K562 (cell line): ENCODE data around the gene KIF19. TPM values are rescaled to one million over a fixed set of nuclear protein-coding genes. Genes with fewer than 3 reads are reported as not detected.
A peak's percentile ranks its signal among the peaks of the same experiment; 100 is the strongest.

Source experiments
- AFF1 ChIP-seq, 2 experiments: fragments of 450-650 bp; IDR thresholded peaks; 2 replicates each; pipeline ENCODE4 v1.6.1; 2018; ENCODE audit warnings: mild to moderate bottlenecking in 2 of 2, low read depth in 1 of 2; ENCODE audit not compliant: partially characterized antibody in 2 of 2
- C11orf30 ChIP-seq: fragments of 450-650 bp; IDR thresholded peaks from 2 replicates; pipeline ENCODE4 v1.6.1; 2016; ENCODE audit warnings: low read depth, mild to moderate bottlenecking
- FOXK2 ChIP-seq, 2 experiments: fragments of 450-650 bp; IDR thresholded peaks in 1 of 2; conservative IDR thresholded peaks in 1 of 2; 2 replicates each; pipeline ENCODE4 v1.6.1; 2016; ENCODE audit warnings: low read depth in 2 of 2, mild to moderate bottlenecking in 1 of 2
- L3MBTL2 ChIP-seq: fragments of 450-650 bp; IDR thresholded peaks from 2 replicates; pipeline ENCODE4 v1.6.1; 2016; ENCODE audit warnings: mild to moderate bottlenecking, moderate library complexity
- MAFG ChIP-seq: fragments of 450-650 bp; conservative IDR thresholded peaks from 2 replicates; pipeline ENCODE4 v1.6.1; 2016; ENCODE audit warnings: missing genetic modification characterization, missing compliant biosample characterization
- MEIS2 ChIP-seq: fragments of 450-650 bp; IDR thresholded peaks from 2 replicates; pipeline ENCODE4 v1.6.1; 2014; ENCODE audit warnings: mild to moderate bottlenecking; ENCODE audit not compliant: partially characterized antibody
- MLX ChIP-seq, 2 experiments: fragments of 450-650 bp in 1 of 2; sonication (generic) in 1 of 2; formaldehyde crosslinking; conservative IDR thresholded peaks; 2 replicates each; pipeline versions ENCODE4 v1.4.0 to v1.8.1; 2020 to 2022; ENCODE audit warnings: mild to moderate bottlenecking in 1 of 2, missing genetic modification reagents in 1 of 2
- RREB1 ChIP-seq: fragments of 250-450 bp; sonication (Bioruptor Pico); IDR thresholded peaks from 2 replicates; pipeline ENCODE4 v1.4.0; 2020
- SMARCC2 ChIP-seq: fragments of 450-650 bp; IDR thresholded peaks from 2 replicates; pipeline ENCODE4 v1.6.1; 2017; ENCODE audit warnings: antibody characterized with exemption, moderate library complexity, mild to moderate bottlenecking, low read depth
- ZBTB11 ChIP-seq, 3 experiments: fragments of 200-800 bp in 1 of 3; fragments of 250-450 bp in 1 of 3; fragments of 450-650 bp in 1 of 3; sonication (Bioruptor Pico) in 1 of 3; sonication (Bioruptor generic) in 1 of 3; formaldehyde crosslinking in 1 of 3; IDR thresholded peaks; 2 replicates each; pipeline versions ENCODE4 v1.6.1 to v1.8.0; 2016 to 2022; ENCODE audit warnings: mild to moderate bottlenecking in 2 of 3, missing genetic modification characterization in 2 of 3, missing compliant biosample characterization in 1 of 3, moderate library complexity in 1 of 3
- polyA plus RNA-seq, 8 experiments: library from polyadenylated mRNA; depleted of rRNA in 4 of 8; stranded (reverse) in 5 of 8; unstranded in 3 of 8; fragments of >200 nt; fragmentation: Nextera tagmentation in 2 of 8; fragmentation: Illumina TruSeq in 1 of 8; extraction: Ambion mirVana in 2 of 8; extraction: Trizol in 1 of 8; gene quantifications; 2 replicates each; pipeline versions ENCODE4 v1.2.1 to v1.2.3, GENCODE V29; 2011 to 2014; ENCODE audit warnings: inconsistent platforms in 1 of 8, missing spikeins in 1 of 8
- total RNA-seq, 7 experiments: library from RNA; depleted of rRNA in 6 of 7; stranded (reverse); fragments of >200 nt in 6 of 7; fragmentation: Illumina TruSeq in 2 of 7; extraction: Trizol in 2 of 7; gene quantifications; 2 replicates each; pipeline versions ENCODE4 v1.2.1 to v1.2.3, GENCODE V29; 2011 to 2021; ENCODE audit warnings: low replicate concordance in 1 of 7

KIF19 gene
- total and polyA plus RNA-seq, 9 of the 15 experiments (the other 6 are each of a cell fraction or from before 2014, with no cell fraction given), result 0.10 TPM; not detected in 8

- TF ChIP-seq FOXK2 (conservative IDR thresholded peaks at IDR 0.05 in 1 of 2, IDR thresholded peaks at IDR 0.05 in 1 of 2; ENCODE audit: low read depth in 2 of 2) (peak; percentile 32 to 60; a peak in 2 of 4 replicates), C11orf30 (peak; percentile 76), MAFG (peak; percentile 68), ZBTB11 (CRISPR knock-in tag; IDR thresholded peaks at IDR 0.05) (peak in 1 of 3 experiments; percentile 2; a peak in 1 of 6 replicates), SMARCC2 (peak; percentile 30; the same call in 1 of the 2 replicates), AFF1 (IDR thresholded peaks at IDR 0.05; ENCODE audit: low read depth in 1 of 2, partially characterized antibody in 2 of 2) (no peak), MLX (CRISPR knock-in tag; conservative IDR thresholded peaks at IDR 0.05) (no peak), RREB1 (CRISPR knock-in tag) (no peak), MEIS2 (peak; percentile 47), L3MBTL2 (peak; percentile 47)
Observed at GRCh38 chr17:74295625-74296547, 30.1 kb upstream of the KIF19 start (continued).
